ENCODE results near the gene MARF1. TPM values are rescaled to one million over a fixed set of nuclear protein-coding genes. Genes with fewer than 3 reads are reported as not detected.
"Not testable (repeated sequence)": the region's sequence is repeated elsewhere in the genome, so short reads cannot be mapped to it uniquely, and the experiment has no call there.

MARF1 gene, protein sequence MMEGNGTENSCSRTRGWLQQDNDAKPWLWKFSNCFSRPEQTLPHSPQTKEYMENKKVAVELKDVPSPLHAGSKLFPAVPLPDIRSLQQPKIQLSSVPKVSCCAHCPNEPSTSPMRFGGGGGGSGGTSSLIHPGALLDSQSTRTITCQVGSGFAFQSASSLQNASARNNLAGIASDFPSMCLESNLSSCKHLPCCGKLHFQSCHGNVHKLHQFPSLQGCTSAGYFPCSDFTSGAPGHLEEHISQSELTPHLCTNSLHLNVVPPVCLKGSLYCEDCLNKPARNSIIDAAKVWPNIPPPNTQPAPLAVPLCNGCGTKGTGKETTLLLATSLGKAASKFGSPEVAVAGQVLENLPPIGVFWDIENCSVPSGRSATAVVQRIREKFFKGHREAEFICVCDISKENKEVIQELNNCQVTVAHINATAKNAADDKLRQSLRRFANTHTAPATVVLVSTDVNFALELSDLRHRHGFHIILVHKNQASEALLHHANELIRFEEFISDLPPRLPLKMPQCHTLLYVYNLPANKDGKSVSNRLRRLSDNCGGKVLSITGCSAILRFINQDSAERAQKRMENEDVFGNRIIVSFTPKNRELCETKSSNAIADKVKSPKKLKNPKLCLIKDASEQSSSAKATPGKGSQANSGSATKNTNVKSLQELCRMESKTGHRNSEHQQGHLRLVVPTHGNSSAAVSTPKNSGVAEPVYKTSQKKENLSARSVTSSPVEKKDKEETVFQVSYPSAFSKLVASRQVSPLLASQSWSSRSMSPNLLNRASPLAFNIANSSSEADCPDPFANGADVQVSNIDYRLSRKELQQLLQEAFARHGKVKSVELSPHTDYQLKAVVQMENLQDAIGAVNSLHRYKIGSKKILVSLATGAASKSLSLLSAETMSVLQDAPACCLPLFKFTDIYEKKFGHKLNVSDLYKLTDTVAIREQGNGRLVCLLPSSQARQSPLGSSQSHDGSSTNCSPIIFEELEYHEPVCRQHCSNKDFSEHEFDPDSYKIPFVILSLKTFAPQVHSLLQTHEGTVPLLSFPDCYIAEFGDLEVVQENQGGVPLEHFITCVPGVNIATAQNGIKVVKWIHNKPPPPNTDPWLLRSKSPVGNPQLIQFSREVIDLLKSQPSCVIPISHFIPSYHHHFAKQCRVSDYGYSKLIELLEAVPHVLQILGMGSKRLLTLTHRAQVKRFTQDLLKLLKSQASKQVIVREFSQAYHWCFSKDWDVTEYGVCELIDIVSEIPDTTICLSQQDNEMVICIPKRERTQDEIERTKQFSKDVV (N-terminal part only)
- total RNA-seq (2021), result 68.1 and 69.4 TPM in 2 replicates
- percentile 75 among the genes with signal in this experiment for Bru-seq, nascent RNA
- percentile 82 among the genes with signal in this experiment for BruChase-seq, experiment 1, labeled RNA remaining after a 2-hour chase
- BruChase-seq, experiment 2, labeled RNA remaining after a 6-hour chase, result percentile 85 among the genes with signal in this experiment
- long read RNA-seq, full-length matches to known transcripts, result 2 of 5 reads
- long read RNA-seq, partial matches to known transcripts, result 1 of 5 reads
- long read RNA-seq, other reads (novel, unspliced or antisense), result 2 of 5 reads

DNA sequence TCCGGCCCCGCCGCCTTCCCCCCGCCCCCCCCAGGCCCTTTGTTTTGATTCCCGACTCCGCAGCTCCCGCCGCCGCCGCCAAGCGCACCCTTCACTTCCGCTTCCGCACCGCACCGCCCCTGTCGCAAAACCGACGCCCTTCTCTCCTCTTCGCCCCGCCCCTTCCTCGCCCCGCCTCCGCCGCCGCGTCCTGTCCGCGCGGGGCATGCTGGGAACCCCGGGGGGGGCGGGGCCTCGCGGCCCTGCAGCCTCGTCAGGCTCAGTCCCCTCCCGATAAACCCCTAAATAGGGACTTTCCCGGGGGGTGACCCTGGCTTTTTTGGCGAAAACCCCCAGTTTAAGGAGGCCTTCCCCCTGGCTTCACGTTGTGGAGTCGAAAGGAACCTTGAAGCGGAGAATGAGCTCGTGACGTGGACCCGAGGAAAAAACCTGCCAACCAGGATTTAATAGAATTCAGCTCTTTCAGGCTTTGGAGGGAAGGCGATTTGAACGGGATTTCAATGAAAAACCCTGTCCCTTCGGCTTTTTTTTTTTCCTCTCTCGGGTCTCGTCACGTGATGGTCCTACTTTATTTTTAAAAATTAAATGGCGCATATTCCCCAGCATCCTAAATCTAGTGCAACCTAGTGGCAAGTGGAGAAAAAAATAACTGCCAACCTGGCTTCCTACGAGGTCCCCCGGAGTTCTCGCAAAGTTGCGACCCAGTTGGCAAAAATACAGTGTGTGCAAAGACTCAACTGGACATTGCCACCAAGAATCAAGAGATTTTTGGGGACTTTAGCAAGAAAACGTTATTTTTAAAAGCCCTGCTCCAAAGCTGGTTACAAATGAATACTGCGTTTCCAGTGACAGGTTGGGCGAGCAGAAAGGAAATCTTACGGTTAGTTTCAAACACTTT is at the start of gene MARF1:
Gene MARF1 (minus strand): TSS at position 107 of the 898 bp plus-strand sequence. CDS start 3,921 bp downstream, outside the sequence.
- intact Hi-C loops (cut with micrococcal nuclease; ENCODE audit: unreplicated experiment), result loop anchor here (2.0 kb wide), 1 partner anchor 52 kb away; no protein-coding TSS in a partner anchor

DNA sequence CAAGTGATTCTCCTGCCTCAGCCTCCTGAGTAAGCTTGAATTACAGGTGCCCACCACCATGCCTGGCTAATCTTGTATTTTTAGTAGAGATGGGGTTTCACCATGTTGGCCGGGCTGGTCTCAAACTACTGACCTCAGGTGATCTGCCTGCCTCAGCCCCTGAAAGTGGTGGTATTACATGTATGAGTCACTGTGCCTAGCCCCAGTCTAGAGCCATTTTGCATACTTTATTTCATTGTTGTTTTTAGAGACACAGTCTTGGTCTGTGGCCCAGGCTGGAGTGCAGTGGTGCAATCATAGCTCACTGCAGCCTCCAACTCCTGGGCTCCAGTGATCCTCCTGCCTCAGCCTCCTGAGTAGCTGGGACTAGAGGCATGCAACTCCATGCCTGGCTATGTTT is 49.6 kb upstream of the MARF1 start:
- H3K27ac ChIP-seq; BruUV-seq (replicated peaks); H4K20me1 ChIP-seq (ENCODE audit: insufficient read depth); POLR2A ChIA-PET (ENCODE audit: unreplicated experiment); H3K9me3 ChIP-seq (ENCODE audit: insufficient read depth, low read depth); H3K4me1 ChIP-seq (replicated peaks; ENCODE audit: insufficient read depth); H3K79me2 ChIP-seq (ENCODE audit: low read depth); intact Hi-C loops (cut with micrococcal nuclease; ENCODE audit: unreplicated experiment); H3K4me2 ChIP-seq; H3K4me3 ChIP-seq; DNase-seq; H3F3A ChIP-seq (ENCODE audit: insufficient read depth, low read depth); H2AFZ ChIP-seq; H3K9me2 ChIP-seq (ENCODE audit: insufficient read depth); H3K27me3 ChIP-seq (ENCODE audit: insufficient read depth, low read depth): not testable (repeated sequence)
- H3K36me3 ChIP-seq (ENCODE audit: low read depth), result peaks cover 27% of the 10 kb centered on the region
- CTCF ChIA-PET, result interaction anchor here (0.6 kb wide), 1 partner anchor 101 kb away, joined by 4 read pairs; no protein-coding TSS in a partner anchor

More for the DNA sequence above, at the start of gene MARF1:
- peak within 1 kb of the TSS; percentile 99 for H2AFZ ChIP-seq
- no peaks in the 10 kb centered on the region for H3K36me3 ChIP-seq (ENCODE audit: low read depth)
- no peaks in the 10 kb centered on the region for H3K9me3 ChIP-seq (ENCODE audit: insufficient read depth, low read depth)
- peaks cover 37% of the 10 kb centered on the region for H3F3A ChIP-seq (ENCODE audit: insufficient read depth, low read depth)
- no peaks in the 10 kb centered on the region for H3K9me2 ChIP-seq (ENCODE audit: insufficient read depth)
- BruUV-seq (replicated peaks), result TSS peak; percentile 93
- TF ChIP-seq EZH2 (IDR thresholded peaks at IDR 0.05; ENCODE audit: low read depth) (no peak), CTCF (conservative IDR thresholded peaks at IDR 0.05) (peak; percentile 60; the same call in 1 of the 2 replicates)
- ChIA-PET POLR2A (ENCODE audit: unreplicated experiment) (interaction anchor here (0.6 to 0.7 kb wide), 8 partner anchors 11 to 1067 kb away, joined by 3 to 12 read pairs (median 4); no protein-coding TSS in a partner anchor), CTCF (interaction anchor here (0.6 to 0.8 kb wide), 4 partner anchors 15 to 53 kb away, joined by 4 to 7 read pairs (median 4); no protein-coding TSS in a partner anchor)
- H3K27ac ChIP-seq, result peak within 1 kb of the TSS; percentile 97
- peaks cover 33% of the 10 kb centered on the region for H3K4me1 ChIP-seq (replicated peaks; ENCODE audit: insufficient read depth)
- H3K79me2 ChIP-seq (ENCODE audit: low read depth), result peaks cover 31% of the 10 kb centered on the region
- H3K4me2 ChIP-seq, result peak within 1 kb of the TSS; percentile 92
- DNase-seq, result peak; percentile 83 to 99
- no peaks in the 10 kb centered on the region for H4K20me1 ChIP-seq (ENCODE audit: insufficient read depth)
- peak within 1 kb of the TSS; percentile 75 for H3K4me3 ChIP-seq
- H3K27me3 ChIP-seq (ENCODE audit: insufficient read depth, low read depth), result no peaks in the 10 kb centered on the region
